Stimulated activated CD4-positive, alpha-beta T cell treated with anti-CD3 and anti-CD28 coated beads, Interleukin-4, amount 100 ng/mL, for 24 hours (primary cell): ENCODE measurements around the gene AKNAD1.

ENCODE experiments used
- DNase-seq: peaks from one replicate; pipeline ENCODE4 v3.0.0-alpha.2; 2020

The AKNAD1 gene

GRCh38 chr1:108862698-108863477 lies 6.0 kb upstream of the AKNAD1 start:
- DNase-seq: no peak

- DNase-seq: no peak
These were observed 5.2 kb upstream of the AKNAD1 start for GRCh38 chr1:108862017-108862610.

GRCh38 chr1:108861566-108861965 lies 4.7 kb upstream of the AKNAD1 start:
- no peak for DNase-seq

- DNase-seq: no peak
These were observed 3.5 kb upstream of the AKNAD1 start for GRCh38 chr1:108860190-108860907.

- no peak for DNase-seq
These were observed 1.5 kb upstream of the AKNAD1 start for GRCh38 chr1:108858230-108858950.

- no peak for DNase-seq
These were observed 2.5 kb downstream of the AKNAD1 start for GRCh38 chr1:108854221-108855019.

- no peak for DNase-seq
These were observed 4.5 kb downstream of the AKNAD1 start for GRCh38 chr1:108852221-108852975.

GRCh38 chr1:108851567-108851966 lies 5.3 kb downstream of the AKNAD1 start:
- DNase-seq: no peak

GRCh38 chr1:108850929-108851328 lies 6.0 kb downstream of the AKNAD1 start:
- DNase-seq: no peak

- DNase-seq: no peak
These were observed 8.1 kb downstream of the AKNAD1 start for GRCh38 chr1:108848806-108849205.

- DNase-seq: no peak
These were observed 9.4 kb downstream of the AKNAD1 start for GRCh38 chr1:108847494-108847893.

- no peak for DNase-seq
These were observed 10.9 kb downstream of the AKNAD1 start for GRCh38 chr1:108845991-108846390.

GRCh38 chr1:108845446-108845845 lies 11.4 kb downstream of the AKNAD1 start:
- no peak for DNase-seq

GRCh38 chr1:108843390-108844137 lies 13.3 kb downstream of the AKNAD1 start:
- no peak for DNase-seq

GRCh38 chr1:108842525-108843181 lies 14.2 kb downstream of the AKNAD1 start:
- DNase-seq: no peak

- no peak for DNase-seq
These were observed 15.2 kb downstream of the AKNAD1 start for GRCh38 chr1:108841703-108842102.

GRCh38 chr1:108832929-108833328 lies 24.0 kb downstream of the AKNAD1 start:
- no peak for DNase-seq

- no peak for DNase-seq
These were observed 25.7 kb downstream of the AKNAD1 start for GRCh38 chr1:108831225-108831624.

GRCh38 chr1:108830119-108831008 lies 26.5 kb downstream of the AKNAD1 start:
- DNase-seq: no peak
